HL-60/S4 treated with retinoic acid at 250 ng/mL for 4 days and 3 days (cell line): ENCODE results near the gene FAM120B.

Experiments used
- in situ Hi-C: fragments of 300-500 bp; cut with MboI; formaldehyde crosslinking; loops from 2 replicates; pipeline ENCODE4 v1.7.0; 2022; ENCODE audit warnings: low sequenced_read_pairs

FAM120B gene

DNA sequence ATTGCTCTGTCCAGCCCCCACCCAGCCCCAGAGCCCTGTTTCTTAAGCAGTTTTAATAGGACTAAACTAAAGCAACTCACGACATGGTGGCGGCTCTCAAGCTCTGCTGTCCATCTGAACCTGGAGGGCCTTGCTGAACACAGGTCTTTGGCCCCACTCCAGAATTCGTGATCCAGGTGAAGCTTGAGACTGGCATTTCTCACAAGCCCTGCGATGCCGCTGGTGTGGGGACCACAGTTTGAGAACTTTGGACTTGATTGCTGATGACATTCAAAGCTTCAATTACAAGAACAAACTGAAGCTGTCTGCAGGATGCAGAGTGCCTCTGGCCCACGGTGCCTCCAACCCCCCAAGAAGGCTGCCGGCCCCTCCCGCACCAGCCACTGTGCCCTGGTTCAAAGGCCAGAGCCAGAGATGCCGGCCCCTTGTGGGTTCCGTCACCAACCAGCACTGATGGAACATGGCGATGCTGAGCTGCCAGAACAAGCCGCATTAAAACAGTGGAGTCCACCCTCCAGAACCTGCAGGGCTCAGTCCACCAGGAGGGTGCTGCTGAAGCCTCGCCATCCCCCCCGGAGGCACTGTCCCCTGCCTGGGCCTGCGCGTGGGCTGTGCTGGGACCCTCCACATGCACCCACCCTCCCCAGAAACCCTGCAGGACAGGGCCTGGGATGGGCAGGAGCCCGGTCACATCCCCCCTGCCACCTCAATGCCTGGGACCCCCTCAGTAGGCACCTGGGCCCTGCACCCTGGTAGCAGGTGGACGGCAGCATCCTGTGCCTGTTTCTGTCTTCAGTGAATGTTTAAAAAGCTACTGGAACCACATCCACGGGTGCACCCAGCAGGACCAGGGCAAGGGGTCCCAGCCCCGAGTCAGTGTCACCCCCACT lies 145.4 kb downstream of the FAM120B start:
- in situ Hi-C loops, result no loop called here

DNA sequence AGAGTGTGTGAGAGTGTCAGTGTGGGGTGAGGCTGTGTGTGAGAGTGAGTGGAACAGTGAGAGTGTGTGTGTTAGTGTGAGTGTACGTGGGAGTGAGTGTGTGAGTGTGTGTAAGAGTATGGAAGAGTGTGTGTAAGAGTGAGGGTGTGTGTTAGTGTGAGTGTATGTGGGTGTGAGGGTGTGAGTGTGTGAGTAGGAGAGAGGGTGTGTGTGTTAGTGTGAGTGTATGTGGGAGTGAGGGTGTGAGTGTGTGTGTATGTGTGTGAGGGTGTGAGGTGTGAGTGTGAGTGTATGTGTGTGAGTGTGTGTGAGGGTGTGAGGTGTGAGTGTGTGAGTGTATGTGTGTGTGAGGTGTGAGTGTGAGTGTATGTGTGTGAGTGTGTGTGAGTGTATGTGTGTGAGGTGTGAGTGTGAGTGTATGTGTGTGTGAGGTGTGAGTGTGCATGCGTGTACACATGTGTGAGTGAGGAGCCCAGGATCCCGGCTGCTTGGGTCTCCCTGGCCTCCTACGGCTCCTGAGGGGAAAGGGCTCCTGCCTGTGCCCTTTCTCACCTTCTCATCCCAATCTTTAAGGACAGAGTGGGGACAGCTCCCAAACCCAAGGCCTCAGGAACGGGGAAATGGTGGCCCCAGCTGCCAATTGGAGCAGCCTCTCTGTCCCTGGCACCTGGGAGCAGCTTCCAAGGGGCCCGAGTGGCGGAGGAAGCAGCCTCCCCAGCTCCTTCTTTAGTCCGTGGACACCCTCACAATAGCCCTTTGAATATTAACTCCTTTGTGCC lies 146.4 kb downstream of the FAM120B start:
- in situ Hi-C loops, result no loop called here

DNA sequence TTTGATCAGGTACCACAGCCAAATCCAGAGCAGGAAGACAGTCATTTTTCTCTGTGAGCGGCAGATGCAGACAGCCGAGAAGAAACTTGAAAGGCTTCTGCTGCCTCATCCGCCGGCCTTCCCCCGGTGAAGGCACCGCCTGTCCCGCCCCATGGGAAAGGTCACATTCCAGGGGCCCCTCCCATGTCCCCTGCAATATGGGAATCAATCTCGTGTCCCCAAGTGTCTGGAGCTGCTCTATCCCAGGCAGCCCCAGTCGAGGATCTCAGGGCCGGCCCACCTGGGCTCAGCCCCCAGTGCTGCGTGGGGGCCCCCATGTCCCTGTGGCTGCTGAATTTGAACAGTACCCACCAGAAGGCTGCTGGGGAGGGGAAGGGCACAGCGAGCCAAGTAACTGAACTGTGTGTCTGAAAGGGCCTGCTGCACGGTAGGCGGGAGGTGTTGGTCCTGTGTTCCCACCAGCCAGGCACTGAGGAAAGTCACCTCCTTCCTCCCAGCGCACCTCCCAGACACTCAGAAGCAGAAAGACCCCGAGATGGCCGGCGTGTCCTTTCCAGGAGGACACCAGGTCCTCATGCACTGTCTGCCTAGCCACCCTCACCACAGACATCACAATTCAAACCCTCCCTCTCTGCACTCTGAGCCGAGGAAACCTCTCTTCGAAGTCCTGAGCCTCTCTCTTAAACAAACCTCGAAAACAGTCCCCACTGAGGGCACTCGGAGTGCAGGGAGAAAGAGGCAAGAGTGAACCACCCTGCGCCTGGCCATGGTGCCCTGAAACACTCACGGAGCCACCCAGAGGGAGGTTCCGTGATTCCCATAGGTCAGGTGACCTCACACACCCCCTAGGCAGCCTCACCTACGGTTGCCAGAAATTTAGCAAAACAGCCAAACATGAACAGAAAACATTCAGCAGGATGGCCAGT lies 147.3 kb downstream of the FAM120B start:
- in situ Hi-C loops, result no loop called here

DNA sequence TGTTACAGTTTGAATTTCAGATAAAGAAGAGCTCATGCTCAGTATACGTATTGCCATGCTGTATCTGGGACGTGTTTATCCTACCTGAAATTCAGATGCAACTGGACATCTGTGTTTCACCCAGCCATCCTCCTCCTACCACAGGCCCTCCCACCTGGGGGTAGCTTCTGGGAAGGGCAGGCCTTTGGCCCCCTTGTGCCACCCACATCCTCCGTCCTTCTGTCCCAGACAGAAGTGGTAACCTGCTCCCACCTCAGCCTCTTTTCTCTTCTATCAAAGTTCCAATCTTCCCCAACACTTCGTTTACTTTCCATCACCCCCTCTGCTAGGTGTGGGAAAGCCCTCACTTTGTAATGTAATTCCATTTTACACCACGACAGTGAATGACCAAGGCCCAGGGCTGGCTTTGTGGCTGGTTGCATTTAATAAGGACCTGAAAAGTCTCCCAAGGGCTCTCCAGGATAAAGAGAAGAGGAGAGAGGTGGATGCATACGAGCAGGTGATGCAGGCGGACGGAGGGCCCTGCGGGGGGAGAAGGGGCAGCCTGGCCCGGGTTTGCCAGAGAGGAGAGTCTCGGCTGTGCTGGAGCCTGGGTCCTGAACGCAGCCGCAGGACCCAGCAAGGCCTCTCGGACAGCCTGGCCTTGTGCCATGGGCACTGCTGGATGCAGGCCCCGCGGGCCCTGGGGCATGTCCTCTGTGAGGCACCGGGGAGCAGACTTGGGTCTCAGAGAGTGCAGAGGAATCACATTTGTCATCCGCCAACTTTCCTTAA lies 148.1 kb downstream of the FAM120B start:
- in situ Hi-C loops, result no loop called here

DNA sequence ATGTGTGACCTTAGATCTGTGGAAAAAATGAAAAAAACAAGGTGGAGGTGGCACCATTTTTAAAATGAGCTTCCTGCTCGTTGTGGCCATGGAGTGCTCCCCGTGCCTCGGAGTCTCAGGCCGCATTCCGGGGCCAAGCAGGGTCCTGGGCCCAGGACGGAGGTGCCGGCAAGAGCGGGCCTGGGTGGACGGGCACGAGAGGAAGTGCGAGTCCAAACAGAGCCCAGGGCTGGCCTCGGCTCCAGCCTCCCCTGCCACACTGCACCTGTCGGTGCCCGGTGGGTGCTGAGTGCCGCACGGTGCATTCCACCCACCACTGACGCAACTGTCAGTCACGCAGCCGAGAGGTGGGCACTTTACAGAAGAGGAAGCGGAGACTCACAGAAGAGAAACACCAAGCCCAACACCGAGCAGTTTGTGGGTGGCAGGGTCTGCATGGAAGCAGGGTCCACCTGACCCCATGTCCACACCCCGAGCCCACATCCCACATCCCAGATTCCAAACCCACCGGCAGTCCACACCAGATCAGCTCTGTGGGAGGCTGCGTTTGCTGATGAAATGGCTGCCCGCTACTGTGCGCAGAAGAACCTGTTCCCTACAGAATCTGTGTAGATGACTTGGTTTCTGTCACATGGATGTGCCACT lies 148.9 kb downstream of the FAM120B start:
- in situ Hi-C loops, result no loop called here

DNA sequence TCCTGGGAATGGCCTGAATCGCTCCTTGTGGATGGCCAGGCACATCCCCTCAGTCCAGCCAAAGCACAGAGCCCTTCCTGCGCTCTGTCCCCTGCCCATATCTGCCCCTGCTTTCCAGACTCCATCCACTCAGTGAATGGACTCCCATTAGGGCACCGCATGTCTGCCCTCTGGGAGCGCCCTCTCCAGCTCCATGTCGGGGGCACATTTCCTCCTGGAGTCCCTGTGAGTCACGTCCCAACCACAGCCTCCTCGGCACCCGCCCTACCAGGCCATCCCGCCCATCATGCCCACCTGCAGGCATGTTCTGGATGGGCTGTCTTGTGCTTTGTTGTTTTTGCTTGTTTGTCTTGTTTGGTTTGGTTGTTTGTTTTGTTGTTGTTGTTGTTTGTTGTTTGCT lies 149.8 kb downstream of the FAM120B start:
- in situ Hi-C loops, result no loop called here
